SK-N-SH treated with all-trans-retinoic acid at 6 μM for 48 hours (cell line): ENCODE results near the gene ZSWIM5.

ENCODE experiments used
- ARNTL ChIP-seq: fragments of 450-650 bp; formaldehyde crosslinking; IDR thresholded peaks from 2 replicates; pipeline ENCODE4 v1.5.0; 2020; ENCODE audit warnings: low read depth, mild to moderate bottlenecking, moderate library complexity, borderline replicate concordance
- ESRRG ChIP-seq: fragments of 250-450 bp; sonication (Bioruptor Pico); IDR thresholded peaks from 2 replicates; pipeline ENCODE4 v1.6.1; 2021; ENCODE audit warnings: mild to moderate bottlenecking
- RARB ChIP-seq: fragments of 250-450 bp; sonication (Bioruptor Pico); IDR thresholded peaks from 2 replicates; pipeline ENCODE4 v1.8.0; 2021; ENCODE audit warnings: mild to moderate bottlenecking, moderate library complexity
- SNAI2 ChIP-seq: fragments of 250-450 bp; sonication (Bioruptor Pico); IDR thresholded peaks from 2 replicates; pipeline ENCODE4 v1.5.0; 2020; ENCODE audit warnings: mild to moderate bottlenecking, moderate library complexity
- TCF4 ChIP-seq: fragments of 250-450 bp; sonication (Bioruptor Pico); IDR thresholded peaks from 2 replicates; pipeline ENCODE4 v1.8.0; 2021; ENCODE audit warnings: mild to moderate bottlenecking, moderate library complexity, borderline replicate concordance
- ZNF565 ChIP-seq: fragments of 450-650 bp; formaldehyde crosslinking; conservative IDR thresholded peaks from 2 replicates; pipeline ENCODE4 v1.5.0; 2020; ENCODE audit warnings: low read depth, mild to moderate bottlenecking, moderate library complexity
- ZNF8 ChIP-seq: fragments of 450-650 bp; formaldehyde crosslinking; IDR thresholded peaks from 2 replicates; pipeline ENCODE4 v1.5.0; 2020; ENCODE audit warnings: mild to moderate bottlenecking, moderate library complexity
- TF ChIP-seq, protein P1 (sequence below): fragments of 250-450 bp; sonication (Bioruptor Pico); IDR thresholded peaks from 2 replicates; pipeline ENCODE4 v1.5.1; 2020; ENCODE audit warnings: low read depth, mild to moderate bottlenecking, moderate library complexity

DNA sequence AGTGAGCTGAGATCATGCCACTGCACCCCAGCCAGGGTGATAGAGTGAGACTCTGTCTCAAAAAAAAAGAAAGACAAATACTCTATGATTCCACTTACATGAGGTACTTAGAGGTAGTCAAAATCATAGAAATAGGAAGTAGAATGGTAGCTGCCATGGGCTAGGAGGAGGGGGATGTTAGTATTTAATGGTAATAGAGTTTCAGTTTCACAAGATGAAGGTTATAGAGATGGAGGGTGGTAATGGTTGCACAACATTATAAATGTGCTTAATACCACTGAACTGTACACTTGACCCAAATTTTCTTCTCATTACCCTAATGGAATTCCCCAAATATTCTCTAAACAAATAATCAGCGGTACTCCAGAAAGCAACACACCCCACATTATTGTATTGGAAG, 232.8 kb downstream of the ZSWIM5 start:
- TF ChIP-seq ZNF8 (CRISPR knock-in tag) (no peak), TCF4 (CRISPR knock-in tag) (no peak), SNAI2 (no peak), ZNF565 (CRISPR knock-in tag) (no peak), RARB (CRISPR knock-in tag) (no peak), ESRRG (CRISPR knock-in tag) (no peak), ARNTL (CRISPR knock-in tag) (no peak)
- TF ChIP-seq, protein P1, sequence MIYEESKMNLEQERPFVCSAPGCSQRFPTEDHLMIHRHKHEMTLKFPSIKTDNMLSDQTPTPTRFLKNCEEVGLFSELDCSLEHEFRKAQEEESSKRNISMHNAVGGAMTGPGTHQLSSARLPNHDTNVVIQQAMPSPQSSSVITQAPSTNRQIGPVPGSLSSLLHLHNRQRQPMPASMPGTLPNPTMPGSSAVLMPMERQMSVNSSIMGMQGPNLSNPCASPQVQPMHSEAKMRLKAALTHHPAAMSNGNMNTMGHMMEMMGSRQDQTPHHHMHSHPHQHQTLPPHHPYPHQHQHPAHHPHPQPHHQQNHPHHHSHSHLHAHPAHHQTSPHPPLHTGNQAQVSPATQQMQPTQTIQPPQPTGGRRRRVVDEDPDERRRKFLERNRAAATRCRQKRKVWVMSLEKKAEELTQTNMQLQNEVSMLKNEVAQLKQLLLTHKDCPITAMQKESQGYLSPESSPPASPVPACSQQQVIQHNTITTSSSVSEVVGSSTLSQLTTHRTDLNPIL (CRISPR knock-in tag) = no peak
